Psoas muscle (tissue), 8 donors: ENCODE measurements around the gene SUPT4H1. TPM values are rescaled to one million over a fixed set of nuclear protein-coding genes. Genes with fewer than 3 reads are reported as not detected.

Experiments
- ATAC-seq, 4 donors: fragments of 200-7000 bp; cut with Tn5 transposase; one replicate each; pipeline ENCODE4 v1.9.1; 2020; ENCODE audit warnings: moderate library complexity in 3 of 4, mild to moderate bottlenecking in 2 of 4
- DNase-seq, 2 donors: peaks; one replicate each; pipeline ENCODE4 v3.0.0-alpha.2; 2020
- H3K27ac ChIP-seq: fragments of 200-600 bp; one replicate; pipeline ENCODE4 v1.8.0; 2022
- H3K27me3 ChIP-seq, 3 donors: fragments of 200-600 bp in 1 of 3; one replicate each; pipeline versions ENCODE4 v1.6.1 to v1.8.0; 2013 to 2022; ENCODE audit warnings: low read length in 2 of 3, mild to moderate bottlenecking in 2 of 3, moderate library complexity in 1 of 3; ENCODE audit not compliant: insufficient read depth in 3 of 3
- H3K36me3 ChIP-seq, 2 donors: fragments of 200-600 bp in 1 of 2; one replicate each; pipeline versions ENCODE4 v1.6.1 to v1.8.0; 2013 to 2022; ENCODE audit warnings: low read depth in 1 of 2, mild to moderate bottlenecking in 1 of 2, moderate library complexity in 1 of 2; ENCODE audit not compliant: insufficient read depth in 1 of 2
- H3K4me1 ChIP-seq: fragments of 200-600 bp; one replicate; pipeline ENCODE4 v1.8.0; 2022
- H3K4me3 ChIP-seq: fragments of 200-600 bp; one replicate; pipeline ENCODE4 v1.8.0; 2022; ENCODE audit warnings: mild to moderate bottlenecking
- H3K9me3 ChIP-seq: fragments of 200-600 bp; one replicate; pipeline ENCODE4 v1.8.0; 2022
- WGBS, 3 donors: extraction: QIAGEN DNeasy Blood & Tissue Kit; methylation state at CpG; one replicate each; pipeline versions ENCODE4 v1.1.6 to v1.1.7; 2013; 5-methylcytosine and 5-hydroxymethylcytosine counted together
- intact Hi-C, 2 donors: fragments of 100-400 bp; cut with DNase I; formaldehyde crosslinking; loops; one replicate each; pipeline versions ENCODE4 v1.11.0 to v1.14.2; 2022
- polyA plus RNA-seq, 3 donors: library from polyadenylated mRNA; stranded (reverse); fragments of 200-250 nt; gene quantifications; one replicate each; pipeline ENCODE4 v1.2.3, GENCODE V29; 2013
- total RNA-seq, 4 donors: library from RNA; stranded (reverse); fragmentation: NEBNext Ultra II Directional in 2 of 4; extraction: Animal tissue kit (Norgen Biotek cat#: 25700) in 2 of 4; gene quantifications; one replicate each; pipeline versions ENCODE4 v1.2.1 to v1.2.4, GENCODE V29; 2021 to 2023
- TF ChIP-seq, protein P1 (sequence below): fragments of 200-600 bp; IDR thresholded peaks from one replicate; pipeline ENCODE4 v1.8.0; 2022; ENCODE audit warnings: antibody characterized with exemption
- donor health status: healthy with polysubstance abuse.
- donor health status: DM: no; HTN: no; CAD: no; lungs with moderate emphysema.
- donor health status: Bipolar disorder and iron deficiency.
- donor health status: healthy.
- donor health status: DM: yes; HTN: yes; CAD: no.
- donor health status: DM: no; HTN: no; CAD: no.
- donor health status: DM: no; HTN: no; CAD: no.
- donor health status: DM: yes; HTN: yes; CAD: no.

The SUPT4H1 gene
- total and polyA plus RNA-seq, 7 donors: 52.1 to 86.8 (median 58.2) TPM

DNA sequence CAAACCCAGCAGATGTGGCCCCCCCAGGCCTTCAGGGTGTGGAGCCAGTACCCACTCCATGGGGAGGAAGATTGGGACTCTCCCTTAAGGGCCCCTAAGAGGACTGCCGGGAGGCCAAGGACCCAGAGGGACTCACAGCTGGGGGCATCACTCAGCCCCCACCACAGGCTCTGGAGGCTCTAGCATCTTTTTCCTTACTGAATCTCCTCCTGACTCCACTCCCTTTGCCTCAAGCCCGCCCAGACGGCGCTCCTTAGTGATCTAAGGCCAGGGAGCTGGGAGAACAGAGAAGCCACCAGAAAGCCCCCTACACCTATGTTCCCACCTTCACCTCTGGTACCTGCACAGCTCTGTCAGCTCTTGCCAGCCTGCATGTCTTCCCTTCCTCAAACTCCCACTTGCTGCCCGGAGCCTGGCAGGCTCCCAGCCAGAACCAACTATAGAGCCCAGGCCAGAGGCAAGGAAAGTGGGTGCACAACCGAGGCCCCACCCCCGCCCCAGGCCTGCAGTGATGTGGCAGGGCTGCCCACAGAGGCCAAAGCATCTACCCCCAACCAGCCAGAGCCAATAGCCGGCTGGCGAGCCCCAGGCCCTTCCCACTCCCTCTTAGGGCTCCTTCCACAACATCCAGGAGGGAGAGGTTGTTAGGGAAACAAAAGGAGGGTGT is 48.9 kb downstream of the SUPT4H1 start:
- H3K36me3 ChIP-seq: no peaks in the 10 kb centered on the region
- no peak overlapping the region for H3K27ac ChIP-seq
- no peak overlapping the region for H3K4me3 ChIP-seq
- H3K4me1 ChIP-seq: no peaks in the 10 kb centered on the region
- ATAC-seq (peak in 1 of 4 donors; percentile 29), DNase-seq (no peak)
- intact Hi-C loops: loop anchor here in 1 of 2 donors (10.0 kb wide), 1 partner anchor 112 kb away; the partner anchor contains the start of gene RNF43
- TF ChIP-seq, protein P1, sequence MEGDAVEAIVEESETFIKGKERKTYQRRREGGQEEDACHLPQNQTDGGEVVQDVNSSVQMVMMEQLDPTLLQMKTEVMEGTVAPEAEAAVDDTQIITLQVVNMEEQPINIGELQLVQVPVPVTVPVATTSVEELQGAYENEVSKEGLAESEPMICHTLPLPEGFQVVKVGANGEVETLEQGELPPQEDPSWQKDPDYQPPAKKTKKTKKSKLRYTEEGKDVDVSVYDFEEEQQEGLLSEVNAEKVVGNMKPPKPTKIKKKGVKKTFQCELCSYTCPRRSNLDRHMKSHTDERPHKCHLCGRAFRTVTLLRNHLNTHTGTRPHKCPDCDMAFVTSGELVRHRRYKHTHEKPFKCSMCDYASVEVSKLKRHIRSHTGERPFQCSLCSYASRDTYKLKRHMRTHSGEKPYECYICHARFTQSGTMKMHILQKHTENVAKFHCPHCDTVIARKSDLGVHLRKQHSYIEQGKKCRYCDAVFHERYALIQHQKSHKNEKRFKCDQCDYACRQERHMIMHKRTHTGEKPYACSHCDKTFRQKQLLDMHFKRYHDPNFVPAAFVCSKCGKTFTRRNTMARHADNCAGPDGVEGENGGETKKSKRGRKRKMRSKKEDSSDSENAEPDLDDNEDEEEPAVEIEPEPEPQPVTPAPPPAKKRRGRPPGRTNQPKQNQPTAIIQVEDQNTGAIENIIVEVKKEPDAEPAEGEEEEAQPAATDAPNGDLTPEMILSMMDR: no peak
- WGBS, 3 donors: 81 to 82% (median 81%) methylated on average over 8 to 9 of the region's 9 CpGs
- H3K27me3 ChIP-seq: peaks cover 0 to 2% (median 0%) of the 10 kb centered on the region in 3 donors
- H3K9me3 ChIP-seq: no peaks in the 10 kb centered on the region

DNA sequence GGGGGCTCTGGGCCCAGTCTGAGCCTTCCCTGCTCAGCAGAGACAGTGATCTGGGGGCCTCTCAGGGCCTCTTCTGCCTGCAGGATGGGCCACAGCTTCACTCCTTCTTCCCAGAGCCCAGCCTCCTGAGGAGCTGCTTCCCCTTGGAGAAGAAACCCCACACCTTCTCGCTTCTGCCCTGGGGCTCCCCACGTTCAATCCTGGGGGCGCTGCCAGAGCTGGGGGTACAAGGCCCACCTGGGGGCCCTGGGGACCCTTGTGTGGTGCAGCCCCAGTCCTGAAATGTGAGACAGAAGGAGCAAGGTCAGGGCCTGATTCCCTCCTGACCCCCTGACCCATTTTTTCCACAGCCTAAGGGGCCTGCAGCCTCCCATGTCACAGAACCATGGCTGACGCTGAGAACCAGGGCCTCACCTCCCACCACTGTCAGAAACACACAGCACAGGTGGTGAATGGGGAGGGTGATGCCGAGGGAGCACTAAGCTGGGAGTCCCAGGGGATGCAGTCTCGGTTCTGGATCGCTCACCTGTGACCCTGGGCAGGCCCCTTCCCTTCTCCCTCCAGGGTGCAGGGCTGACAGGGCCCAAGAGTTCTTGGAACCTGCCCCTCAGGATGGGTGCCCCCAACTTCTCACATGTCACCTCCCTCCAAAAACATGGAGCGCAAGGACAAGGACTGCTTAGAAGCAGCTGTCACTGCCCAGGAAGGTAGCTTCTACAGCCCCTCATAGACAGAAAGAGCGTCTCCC is 49.7 kb downstream of the SUPT4H1 start:
- TF ChIP-seq, protein P1: no peak
- Histone ChIP-seq H3K4me1 (no peaks in the 10 kb centered on the region), H3K4me3 (no peak overlapping the region), H3K27me3 (peaks cover 0 to 2% (median 0%) of the 10 kb centered on the region in 3 donors), H3K9me3 (no peaks in the 10 kb centered on the region), H3K36me3 (no peaks in the 10 kb centered on the region), H3K27ac (no peak overlapping the region)
- intact Hi-C loops: loop anchor here in 1 of 2 donors (10.0 kb wide), 1 partner anchor 112 kb away; the partner anchor contains the start of gene RNF43
- no peak for ATAC-seq
- no peak for DNase-seq
- WGBS, 3 donors: 85 to 86% (median 85%) methylated on average over 7 to 9 of the region's 9 CpGs

DNA sequence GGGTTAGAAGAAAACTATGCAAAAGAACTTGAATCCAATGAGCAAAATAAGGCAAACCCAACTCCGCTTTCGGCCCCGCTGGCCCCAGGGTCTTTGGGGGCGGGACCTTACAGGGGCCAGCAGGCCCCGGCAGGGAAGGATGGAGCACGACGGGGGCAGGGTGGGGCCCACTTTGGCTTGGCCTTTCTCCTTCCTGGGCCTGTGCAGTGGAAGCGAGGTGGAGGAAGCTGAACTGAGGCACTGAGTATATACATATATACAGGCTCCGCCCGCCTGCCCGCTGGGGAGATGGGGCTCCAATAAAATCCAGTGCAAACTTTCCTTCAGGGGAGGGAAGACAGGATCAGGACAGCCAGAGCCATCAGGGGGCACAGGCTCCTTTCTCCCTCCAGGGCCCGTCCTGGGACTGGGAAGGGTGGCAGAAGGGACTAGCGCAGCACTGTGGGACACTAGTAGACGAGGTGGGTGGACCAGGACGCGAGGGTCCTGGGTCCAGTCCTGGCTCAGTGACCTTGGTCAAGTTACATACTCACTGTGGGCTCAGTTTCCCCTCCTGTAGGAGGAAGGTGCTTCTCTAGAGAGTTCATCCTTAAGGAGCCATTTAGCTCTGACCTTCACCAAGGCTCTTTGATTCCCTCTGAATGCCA is 50.4 kb downstream of the SUPT4H1 start:
- 77 to 84% (median 80%) methylated on average over 15 to 16 of the region's 16 CpGs for WGBS, 3 donors
- TF ChIP-seq, protein P1: no peak
- intact Hi-C loops: loop anchor here in 1 of 2 donors (10.0 kb wide), 1 partner anchor 113 kb away; the partner anchor contains the start of gene RNF43

DNA sequence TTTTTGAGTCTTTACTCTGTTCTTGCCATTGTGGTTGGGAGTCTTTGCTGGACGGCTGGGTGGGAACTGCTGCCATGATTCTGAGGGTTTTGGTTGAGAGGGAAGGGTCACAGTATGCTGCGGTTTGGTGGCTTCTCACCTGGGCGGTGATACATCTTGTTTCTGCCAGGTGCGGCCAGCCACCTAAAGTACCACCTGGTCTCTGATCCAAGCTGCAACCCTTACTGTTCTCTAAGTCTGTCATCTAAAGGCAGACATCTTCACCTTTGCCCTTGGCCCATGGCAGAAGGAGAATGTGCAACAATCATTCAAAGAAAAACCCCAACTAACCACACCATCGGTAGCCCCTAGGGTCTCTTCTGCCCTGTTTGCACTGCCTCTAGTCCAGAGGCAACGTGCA is 51.7 kb downstream of the SUPT4H1 start:
- Histone ChIP-seq H3K36me3 (no peaks in the 10 kb centered on the region), H3K4me3 (no peak overlapping the region), H3K4me1 (no peaks in the 10 kb centered on the region), H3K27ac (no peak overlapping the region), H3K9me3 (no peaks in the 10 kb centered on the region), H3K27me3 (peaks cover 0 to 2% (median 0%) of the 10 kb centered on the region in 3 donors)
- 72 to 77% (median 76%) methylated on average over 6 of the region's 6 CpGs for WGBS, 3 donors
- DNase-seq (no peak), ATAC-seq (no peak)
- intact Hi-C loops: loop anchor here in 1 of 2 donors (10.0 kb wide), 1 partner anchor 114 kb away; the partner anchor contains the start of gene RNF43
- TF ChIP-seq, protein P1: no peak

More for the DNA sequence above, 50.4 kb downstream of the SUPT4H1 start:
- Histone ChIP-seq H3K4me3 (no peak overlapping the region), H3K27me3 (peaks cover 0 to 2% (median 0%) of the 10 kb centered on the region in 3 donors), H3K9me3 (no peaks in the 10 kb centered on the region), H3K36me3 (no peaks in the 10 kb centered on the region), H3K4me1 (no peaks in the 10 kb centered on the region), H3K27ac (no peak overlapping the region)
- ATAC-seq (no peak), DNase-seq (no peak)

Other genes with a start within 250 kb of the SUPT4H1 start
- gene OR4D1, start 203.8 kb downstream of the SUPT4H1 start, total RNA-seq: not detected
- under 1 TPM in 2 of 3 donors, not detected in 1; 0.03 TPM for gene OR4D1, start 203.8 kb downstream of the SUPT4H1 start, polyA plus RNA-seq
- gene OR4D2, start 185.2 kb downstream of the SUPT4H1 start, total RNA-seq: not detected
- gene OR4D2, start 185.2 kb downstream of the SUPT4H1 start, polyA plus RNA-seq: not detected
- gene EPX, start 159.5 kb downstream of the SUPT4H1 start, total RNA-seq: under 1 TPM in 1 of 4 donors, not detected in 3; 0.12 TPM
- gene EPX, start 159.5 kb downstream of the SUPT4H1 start, polyA plus RNA-seq: not detected
- 1 to 10 TPM; 5.5 to 6.9 (median 6.0) TPM for gene MKS1, start 132.9 kb downstream of the SUPT4H1 start, total RNA-seq
- gene MKS1, start 132.9 kb downstream of the SUPT4H1 start, polyA plus RNA-seq: 1 to 10 TPM; 4.2 to 4.7 (median 4.4) TPM
- not detected for gene LPO, start 113.6 kb downstream of the SUPT4H1 start, total RNA-seq
- gene LPO, start 113.6 kb downstream of the SUPT4H1 start, polyA plus RNA-seq: under 1 TPM in 1 of 3 donors, not detected in 2; 0.01 TPM
- gene MPO, start 71.3 kb downstream of the SUPT4H1 start, total RNA-seq: under 1 TPM; 0.38 to 0.95 (median 0.57) TPM
- gene MPO, start 71.3 kb downstream of the SUPT4H1 start, polyA plus RNA-seq: under 1 TPM; 0.11 to 0.26 (median 0.14) TPM
- 1 to 10 TPM; 2.3 to 6.6 (median 4.4) TPM for gene TSPOAP1, start 23.4 kb downstream of the SUPT4H1 start, total RNA-seq
- gene TSPOAP1, start 23.4 kb downstream of the SUPT4H1 start, polyA plus RNA-seq: 1 to 10 TPM in 2 of 3 donors, under 1 TPM in 1; 0.40 to 2.1 (median 1.2) TPM
- under 1 TPM in 2 of 4 donors, not detected in 2; 0.04 to 0.07 TPM for gene RNF43, start 65.3 kb upstream of the SUPT4H1 start, total RNA-seq
- gene RNF43, start 65.3 kb upstream of the SUPT4H1 start, polyA plus RNA-seq: under 1 TPM in 2 of 3 donors, not detected in 1; 0.03 to 0.25 TPM
- not detected for gene HSF5, start 136.2 kb upstream of the SUPT4H1 start, total RNA-seq
- not detected for gene HSF5, start 136.2 kb upstream of the SUPT4H1 start, polyA plus RNA-seq
- 10 to 100 TPM in 3 of 4 donors, 1 to 10 TPM in 1; 4.5 to 11.2 (median 10.8) TPM for gene MTMR4, start 162.4 kb upstream of the SUPT4H1 start, total RNA-seq
- gene MTMR4, start 162.4 kb upstream of the SUPT4H1 start, polyA plus RNA-seq: 1 to 10 TPM; 2.4 to 7.7 (median 4.0) TPM